Esophagus muscularis mucosa (tissue), 4 donors: ENCODE results near the gene AFMID. TPM values are rescaled to one million over a fixed set of nuclear protein-coding genes. Genes with fewer than 3 reads are reported as not detected.
A peak's percentile ranks its signal among the peaks of the same experiment; 100 is the strongest.
"Not testable (repeated sequence)": the region's sequence is repeated elsewhere in the genome, so short reads cannot be mapped to it uniquely, and the experiment has no call there.

Source experiments
- DNase-seq: peaks from one replicate; pipeline ENCODE4 v3.0.0-alpha.2; 2017; ENCODE audit errors: extremely low spot score
- H3K27ac ChIP-seq, 4 donors: fragments of 200-600 bp; sonication (generic); replicated peaks in 1 of 4; 1 replicate in 3 of 4; 2 replicates in 1 of 4; pipeline ENCODE4 v1.5.1; 2016 to 2019; ENCODE audit warnings: mild to moderate bottlenecking in 1 of 4
- H3K27me3 ChIP-seq, 4 donors: fragments of 200-600 bp; sonication (generic); one replicate each; pipeline versions ENCODE4 v1.5.1 to v1.6.0; 2016 to 2019
- H3K36me3 ChIP-seq, 4 donors: fragments of 200-600 bp; sonication (generic); one replicate each; pipeline ENCODE4 v1.5.1; 2016 to 2019
- H3K4me1 ChIP-seq, 4 donors: fragments of 200-600 bp; sonication (generic); one replicate each; pipeline ENCODE4 v1.5.1; 2016 to 2019
- H3K4me3 ChIP-seq, 4 donors: fragments of 200-600 bp; sonication (generic); 1 replicate in 2 of 4; 2 replicates in 2 of 4; pipeline ENCODE4 v1.5.1; 2016 to 2019; ENCODE audit warnings: mild to moderate bottlenecking in 4 of 4, moderate library complexity in 1 of 4
- H3K9me3 ChIP-seq, 4 donors: fragments of 200-600 bp; sonication (generic); 1 replicate in 3 of 4; 2 replicates in 1 of 4; pipeline ENCODE4 v1.5.1; 2016 to 2019
- EP300 ChIP-seq: sonication (generic); formaldehyde crosslinking; IDR thresholded peaks from one replicate; pipeline ENCODE4 v1.6.1; 2017; ENCODE audit warnings: antibody characterized with exemption
- POLR2A ChIP-seq: fragments of 450-650 bp; IDR thresholded peaks from one replicate; pipeline ENCODE4 v1.6.1; 2017; ENCODE audit warnings: antibody characterized with exemption, moderate library complexity, mild to moderate bottlenecking, low read depth
- POLR2AphosphoS5 ChIP-seq, 2 donors: sonication (generic); formaldehyde crosslinking; IDR thresholded peaks; one replicate each; pipeline ENCODE4 v1.6.1; 2017; ENCODE audit warnings: antibody characterized with exemption in 2 of 2
- WGBS: methylation state at CpG from one replicate; pipeline ENCODE4 v1.1.5; 2018; 5-methylcytosine and 5-hydroxymethylcytosine counted together
- intact Hi-C: fragments of 100-400 bp; cut with DNase I; formaldehyde crosslinking; loops from one replicate; pipeline ENCODE4 v1.15.1; 2023
- total RNA-seq, 4 donors: library from RNA; depleted of rRNA; stranded (reverse); fragments of >200 nt; gene quantifications; one replicate each; pipeline versions ENCODE4 v1.1.0 to v1.2.1, GENCODE V29; 2016
- TF ChIP-seq, protein P1 (sequence below), 3 experiments: fragments of 200-600 bp in 2 of 3; fragments of 450-650 bp in 1 of 3; sonication (generic) in 2 of 3; IDR thresholded peaks; one replicate each; pipeline ENCODE4 v1.5.1; 2017 to 2019; ENCODE audit warnings: antibody characterized with exemption in 3 of 3, mild to moderate bottlenecking in 2 of 3, moderate library complexity in 1 of 3

The AFMID gene, protein sequence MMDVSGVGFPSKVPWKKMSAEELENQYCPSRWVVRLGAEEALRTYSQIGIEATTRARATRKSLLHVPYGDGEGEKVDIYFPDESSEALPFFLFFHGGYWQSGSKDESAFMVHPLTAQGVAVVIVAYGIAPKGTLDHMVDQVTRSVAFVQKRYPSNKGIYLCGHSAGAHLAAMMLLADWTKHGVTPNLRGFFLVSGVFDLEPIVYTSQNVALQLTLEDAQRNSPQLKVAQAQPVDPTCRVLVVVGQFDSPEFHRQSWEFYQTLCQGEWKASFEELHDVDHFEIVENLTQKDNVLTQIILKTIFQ
- total RNA-seq: 10 to 100 TPM; 15.7 to 44.3 (median 25.4) TPM

DNA sequence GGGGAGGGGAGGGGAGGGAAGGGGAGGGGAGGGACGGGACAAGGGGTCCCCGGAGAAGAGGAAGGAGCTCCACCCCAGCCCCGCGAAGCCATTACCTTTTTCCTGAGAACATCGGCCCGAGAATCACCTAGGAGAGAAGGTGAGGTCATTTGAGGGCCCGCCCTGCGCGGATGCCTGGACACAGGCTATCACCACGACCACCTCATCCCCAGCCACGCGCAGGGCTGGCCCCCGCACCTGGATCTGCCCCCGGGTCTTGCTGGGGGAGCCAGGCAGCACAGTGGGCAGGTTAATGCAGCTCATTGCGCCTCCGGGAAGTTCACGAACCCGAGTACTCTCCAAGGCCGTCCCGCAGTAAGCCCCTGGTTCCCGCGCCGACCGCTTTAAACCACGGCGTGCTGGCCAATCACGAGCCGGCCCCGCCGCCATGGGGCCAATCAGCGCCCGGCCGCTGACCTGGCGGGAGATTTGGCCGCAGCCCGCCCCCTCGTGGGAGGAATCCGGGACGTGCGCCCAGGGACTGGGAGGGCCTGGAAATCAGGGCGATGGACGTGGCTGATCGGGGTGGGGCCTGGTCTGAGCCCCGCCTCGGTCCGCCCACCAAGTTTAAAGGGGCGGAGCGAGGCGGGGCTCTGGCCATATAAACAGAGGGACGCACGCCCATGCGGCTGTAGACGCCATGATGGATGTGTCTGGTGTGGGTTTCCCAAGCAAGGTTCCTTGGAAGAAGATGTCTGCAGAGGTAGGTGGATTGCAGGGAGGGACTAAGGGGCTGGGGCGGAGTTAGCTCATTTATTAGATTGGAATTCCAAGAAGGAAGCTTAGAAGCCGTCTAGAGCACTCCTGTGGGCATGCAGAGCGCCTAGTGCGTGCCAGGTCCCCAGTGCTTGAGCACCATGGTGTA is at the start of gene AFMID, which contains the start of gene TK1:
AFMID (plus strand) TSS at position 671 of the 904 bp plus-strand sequence; CDS start at position 680, 9 bp downstream.
TK1 (minus strand) TSS at position 361 of the 904 bp plus-strand sequence; CDS start at position 303, 58 bp downstream.
- peaks cover 6 to 17% (median 16%) of the 10 kb centered on the region in 4 donors for H3K36me3 ChIP-seq
- DNase-seq: peak; percentile 99
- intact Hi-C loops: no loop called here
- peaks cover 28 to 68% (median 66%) of the 10 kb centered on the region in 4 donors for H3K4me1 ChIP-seq
- H3K9me3 ChIP-seq: no peaks in the 10 kb centered on the region
- whole genome bisulfite sequencing: 6% methylated on average over 55 of the region's 57 CpGs
- H3K27ac ChIP-seq: peak within 1 kb of the TSS; percentile 72 to 86 (median 83)
- H3K4me3 ChIP-seq: peak within 1 kb of the TSS; percentile 46 to 67 (median 58)
- TF ChIP-seq, protein P1, sequence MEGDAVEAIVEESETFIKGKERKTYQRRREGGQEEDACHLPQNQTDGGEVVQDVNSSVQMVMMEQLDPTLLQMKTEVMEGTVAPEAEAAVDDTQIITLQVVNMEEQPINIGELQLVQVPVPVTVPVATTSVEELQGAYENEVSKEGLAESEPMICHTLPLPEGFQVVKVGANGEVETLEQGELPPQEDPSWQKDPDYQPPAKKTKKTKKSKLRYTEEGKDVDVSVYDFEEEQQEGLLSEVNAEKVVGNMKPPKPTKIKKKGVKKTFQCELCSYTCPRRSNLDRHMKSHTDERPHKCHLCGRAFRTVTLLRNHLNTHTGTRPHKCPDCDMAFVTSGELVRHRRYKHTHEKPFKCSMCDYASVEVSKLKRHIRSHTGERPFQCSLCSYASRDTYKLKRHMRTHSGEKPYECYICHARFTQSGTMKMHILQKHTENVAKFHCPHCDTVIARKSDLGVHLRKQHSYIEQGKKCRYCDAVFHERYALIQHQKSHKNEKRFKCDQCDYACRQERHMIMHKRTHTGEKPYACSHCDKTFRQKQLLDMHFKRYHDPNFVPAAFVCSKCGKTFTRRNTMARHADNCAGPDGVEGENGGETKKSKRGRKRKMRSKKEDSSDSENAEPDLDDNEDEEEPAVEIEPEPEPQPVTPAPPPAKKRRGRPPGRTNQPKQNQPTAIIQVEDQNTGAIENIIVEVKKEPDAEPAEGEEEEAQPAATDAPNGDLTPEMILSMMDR (IDR thresholded peaks at IDR 0.05): peak; percentile 79 to 99 (median 93)
- peak; percentile 63 to 86 for TF ChIP-seq POLR2AphosphoS5 (IDR thresholded peaks at IDR 0.05)
- no peak for TF ChIP-seq EP300
- no peak for TF ChIP-seq POLR2A
- H3K27me3 ChIP-seq: no peaks in the 10 kb centered on the region

DNA sequence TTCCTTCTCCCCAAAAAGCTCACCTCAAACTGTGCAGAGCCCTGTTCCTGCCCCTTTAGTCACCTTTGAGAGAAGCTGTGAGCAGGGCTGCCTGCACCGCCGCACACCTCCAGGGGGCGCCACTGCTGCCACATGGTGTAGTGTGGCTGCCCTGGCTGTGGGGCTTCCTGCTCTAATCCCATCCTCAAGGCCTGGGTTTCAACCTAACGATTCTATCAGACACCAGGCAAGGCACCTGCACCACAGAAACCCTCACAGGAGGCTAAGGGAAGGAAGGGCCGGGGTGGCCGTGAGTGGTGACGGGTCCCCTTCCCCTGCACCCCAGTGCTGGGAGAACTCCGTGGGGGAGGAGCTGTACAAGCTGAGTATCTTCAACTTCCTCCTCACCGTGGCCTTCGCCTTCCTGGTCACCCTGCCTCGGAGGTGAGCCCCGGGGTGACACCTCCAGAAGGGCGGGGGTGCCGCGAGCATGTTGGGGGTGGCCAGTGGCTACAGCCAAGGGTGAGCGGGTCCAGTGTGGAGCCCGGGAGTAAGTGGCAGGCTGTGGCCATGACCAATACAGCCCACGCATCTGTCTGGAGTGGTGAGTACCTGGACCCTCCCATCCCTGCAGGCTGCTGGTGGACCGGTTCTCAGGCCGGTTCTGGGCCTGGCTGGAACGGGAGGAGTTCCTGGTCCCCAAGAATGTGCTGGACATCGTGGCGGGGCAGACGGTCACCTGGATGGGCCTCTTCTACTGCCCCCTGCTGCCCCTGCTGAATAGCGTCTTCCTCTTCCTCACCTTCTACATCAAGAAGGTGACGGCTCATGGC is 49.6 kb upstream of the AFMID start:
- WGBS: 82% methylated on average over 12 of the region's 26 CpGs
- intact Hi-C loops: no loop called here
- H3K36me3 ChIP-seq: no peaks in the 10 kb centered on the region
- DNase-seq: no peak
- no peaks in the 10 kb centered on the region for H3K9me3 ChIP-seq
- H3K4me3 ChIP-seq: no peak overlapping the region
- H3K27ac ChIP-seq: no peak overlapping the region
- peaks cover 0 to under 1% (median 0%) of the 10 kb centered on the region in 4 donors for H3K27me3 ChIP-seq
- H3K4me1 ChIP-seq: peaks cover 6 to 36% (median 30%) of the 10 kb centered on the region in 4 donors
- TF ChIP-seq, protein P1 (IDR thresholded peaks at IDR 0.05): peak in 1 of 3 experiments; percentile 4
- TF ChIP-seq EP300: no peak

DNA sequence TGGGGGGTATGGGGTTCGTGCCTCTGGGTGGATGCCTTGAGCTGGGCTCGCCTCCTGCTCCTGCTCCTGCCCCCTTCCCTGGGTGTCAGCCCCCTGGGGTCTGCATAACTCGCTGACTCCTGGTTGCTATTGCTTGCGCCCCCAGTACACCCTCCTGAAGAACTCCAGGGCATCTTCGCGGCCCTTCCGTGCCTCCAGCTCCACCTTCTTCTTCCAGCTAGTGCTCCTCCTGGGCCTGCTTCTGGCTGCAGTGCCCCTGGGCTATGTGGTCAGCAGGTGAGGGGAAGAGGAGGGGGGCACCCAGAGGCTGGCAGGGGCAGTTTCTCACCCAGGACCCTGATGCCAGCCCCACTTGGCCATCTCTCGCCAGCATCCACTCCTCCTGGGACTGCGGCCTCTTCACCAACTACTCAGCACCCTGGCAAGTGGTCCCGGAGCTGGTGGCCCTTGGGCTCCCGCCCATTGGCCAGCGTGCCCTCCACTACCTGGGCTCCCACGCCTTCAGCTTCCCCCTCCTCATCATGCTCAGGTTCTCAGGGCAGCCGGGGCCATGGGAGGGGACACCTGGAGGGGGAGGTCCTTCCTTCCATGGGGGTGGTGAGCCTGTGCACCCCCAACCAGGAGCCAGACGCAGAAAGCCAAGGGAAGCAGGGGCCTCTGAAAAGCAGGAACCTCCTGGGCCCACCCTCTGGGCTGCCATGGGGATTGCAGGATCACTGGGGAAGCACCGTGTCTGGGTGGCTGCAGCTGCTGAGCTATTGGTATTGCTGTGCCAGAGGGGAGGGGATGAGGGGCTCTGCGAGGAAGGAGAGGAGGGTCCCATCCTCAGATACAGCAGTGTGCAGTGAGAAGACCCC is 48.7 kb upstream of the AFMID start:
- Histone ChIP-seq H3K27me3 (no peaks in the 10 kb centered on the region), H3K27ac (no peak overlapping the region), H3K9me3 (no peaks in the 10 kb centered on the region), H3K4me1 (peaks cover 6 to 38% (median 29%) of the 10 kb centered on the region in 4 donors), H3K36me3 (no peaks in the 10 kb centered on the region), H3K4me3 (no peak overlapping the region)
- 92% methylated on average over 14 of the region's 17 CpGs for WGBS
- no peak for TF ChIP-seq EP300
- TF ChIP-seq, protein P1 (IDR thresholded peaks at IDR 0.05): no peak
- no peak for TF ChIP-seq POLR2A
- TF ChIP-seq POLR2AphosphoS5 (IDR thresholded peaks at IDR 0.05): no peak
- intact Hi-C loops: no loop called here
- DNase-seq: no peak

DNA sequence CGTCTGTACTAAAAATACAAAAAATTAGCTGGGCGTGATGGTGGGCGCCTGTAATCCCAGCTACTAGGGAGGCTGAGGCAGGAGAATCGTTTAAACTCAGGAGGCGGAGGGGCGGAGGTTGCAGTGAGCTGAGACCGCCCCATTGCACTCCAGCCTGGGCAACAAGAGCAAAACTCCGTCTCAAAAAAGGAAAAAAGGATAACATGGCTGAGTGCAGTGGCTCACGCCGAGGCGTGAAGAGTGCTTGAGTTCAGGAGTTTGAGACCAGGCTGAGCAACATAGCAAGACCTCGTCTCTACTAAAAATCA is 47.3 kb upstream of the AFMID start:
- H3K27ac ChIP-seq, DNase-seq, H3K9me3 ChIP-seq, H3K4me3 ChIP-seq, H3K36me3 ChIP-seq, intact Hi-C loops, H3K27me3 ChIP-seq: not testable (repeated sequence)
- H3K4me1 ChIP-seq: peaks cover 20 to 41% (median 37%) of the 10 kb centered on the region in 4 donors
- 88% methylated on average over 12 of the region's 12 CpGs for WGBS
